GM23248 (cell line): ENCODE data around the gene CASK.

Source experiments
- EZH2 ChIP-seq: fragments of 200-600 bp; sonication (generic); IDR thresholded peaks from 2 replicates; pipeline ENCODE4 v1.6.1; 2018; ENCODE audit warnings: antibody characterized with exemption, mild to moderate bottlenecking; ENCODE audit not compliant: insufficient read depth, poor library complexity, severe bottlenecking
- EZH2phosphoT487 ChIP-seq: fragments of 200-600 bp; sonication (generic); IDR thresholded peaks from 2 replicates; pipeline ENCODE4 v1.6.1; 2018; ENCODE audit warnings: antibody characterized with exemption, moderate library complexity, mild to moderate bottlenecking, low read depth; ENCODE audit not compliant: insufficient read depth

- TF ChIP-seq EZH2 = no peak
- no peak for TF ChIP-seq EZH2phosphoT487
Measured at GRCh38 chrX:41718481-41719235, 204.7 kb downstream of the CASK start.
